GM19351 (cell line): Measurements from ENCODE around the gene SHH.

Experiments
- ATAC-seq: cut with Tn5 transposase; IDR thresholded peaks from one replicate; pipeline ENCODE4 v1.9.1; 2021; ENCODE audit warnings: mild to moderate bottlenecking, moderate library complexity; ENCODE audit not compliant: unreplicated experiment

SHH gene

GRCh38 chr7:155811895-155812761 lies at the start of gene SHH:
TSS of gene SHH (minus strand) at chr7:155812463. CDS start at chr7:155812122, 341 bp downstream.
- ATAC-seq: no peak

GRCh38 chr7:155861480-155861868 lies 49.2 kb upstream of the SHH start:
- ATAC-seq: no peak

DNA sequence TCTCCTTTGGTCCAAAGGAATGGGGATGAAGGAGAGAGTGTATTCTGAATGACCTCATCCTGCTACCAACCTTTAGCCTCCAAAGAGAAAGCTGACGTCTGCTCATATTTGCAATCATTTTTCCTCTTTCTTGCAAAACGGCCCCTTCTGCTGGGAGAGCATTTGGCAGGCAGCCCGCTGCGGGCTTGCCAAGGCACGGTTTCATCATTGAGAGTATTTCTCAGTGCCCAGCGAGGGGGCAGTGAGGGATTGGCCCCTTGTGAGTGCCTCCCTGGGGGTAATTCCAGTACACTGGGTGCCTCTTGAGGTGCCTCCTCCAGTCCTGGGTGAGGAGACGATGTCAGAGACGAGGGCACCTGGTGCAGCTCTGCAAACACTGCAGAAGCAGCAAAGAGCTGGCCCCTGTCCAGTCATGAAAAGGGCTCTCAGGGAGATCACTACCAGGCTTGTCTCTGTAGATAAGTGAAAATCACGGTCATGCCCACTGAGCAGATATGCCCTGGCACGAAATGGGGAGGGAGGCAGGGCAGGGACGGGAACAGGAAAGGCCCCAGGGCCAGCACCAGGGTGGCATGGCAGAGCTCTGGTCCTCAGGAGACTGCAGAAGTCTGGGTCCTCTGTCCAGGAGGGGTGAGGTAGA lies 48.7 kb upstream of the SHH start:
- ATAC-seq: no peak

- ATAC-seq: no peak
Measured at GRCh38 chr7:155860461-155860839, 48.2 kb upstream of the SHH start.

DNA sequence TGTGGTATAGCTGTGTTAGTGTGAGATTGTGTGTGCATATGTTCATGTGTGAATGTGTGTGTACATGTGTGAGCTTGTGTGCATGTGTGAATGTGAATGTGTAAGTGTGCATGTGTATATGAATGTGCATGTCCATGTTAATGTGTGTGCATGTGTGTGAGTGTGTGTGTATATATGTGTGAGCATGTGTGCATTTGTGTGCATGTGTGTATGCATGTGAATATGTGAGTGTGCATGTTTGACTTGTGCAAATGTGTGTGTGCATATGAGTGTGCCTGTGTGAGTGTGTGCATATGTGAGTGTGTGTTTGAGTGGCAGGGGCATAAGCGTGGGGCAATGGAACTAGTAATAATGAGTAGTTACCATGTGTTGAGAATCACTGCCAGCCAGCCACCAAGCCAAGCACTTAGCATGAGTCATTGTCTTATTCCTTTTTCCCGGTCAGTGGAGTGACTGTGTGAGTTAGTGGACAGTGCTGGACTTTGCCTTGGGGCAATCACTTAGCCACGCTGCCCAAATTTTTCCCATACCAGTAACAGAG lies 46.3 kb upstream of the SHH start:
- no peak for ATAC-seq

- ATAC-seq: no peak
Measured at GRCh38 chr7:155857141-155857540, 44.9 kb upstream of the SHH start.

- no peak for ATAC-seq
Measured at GRCh38 chr7:155856656-155857055, 44.4 kb upstream of the SHH start.

DNA sequence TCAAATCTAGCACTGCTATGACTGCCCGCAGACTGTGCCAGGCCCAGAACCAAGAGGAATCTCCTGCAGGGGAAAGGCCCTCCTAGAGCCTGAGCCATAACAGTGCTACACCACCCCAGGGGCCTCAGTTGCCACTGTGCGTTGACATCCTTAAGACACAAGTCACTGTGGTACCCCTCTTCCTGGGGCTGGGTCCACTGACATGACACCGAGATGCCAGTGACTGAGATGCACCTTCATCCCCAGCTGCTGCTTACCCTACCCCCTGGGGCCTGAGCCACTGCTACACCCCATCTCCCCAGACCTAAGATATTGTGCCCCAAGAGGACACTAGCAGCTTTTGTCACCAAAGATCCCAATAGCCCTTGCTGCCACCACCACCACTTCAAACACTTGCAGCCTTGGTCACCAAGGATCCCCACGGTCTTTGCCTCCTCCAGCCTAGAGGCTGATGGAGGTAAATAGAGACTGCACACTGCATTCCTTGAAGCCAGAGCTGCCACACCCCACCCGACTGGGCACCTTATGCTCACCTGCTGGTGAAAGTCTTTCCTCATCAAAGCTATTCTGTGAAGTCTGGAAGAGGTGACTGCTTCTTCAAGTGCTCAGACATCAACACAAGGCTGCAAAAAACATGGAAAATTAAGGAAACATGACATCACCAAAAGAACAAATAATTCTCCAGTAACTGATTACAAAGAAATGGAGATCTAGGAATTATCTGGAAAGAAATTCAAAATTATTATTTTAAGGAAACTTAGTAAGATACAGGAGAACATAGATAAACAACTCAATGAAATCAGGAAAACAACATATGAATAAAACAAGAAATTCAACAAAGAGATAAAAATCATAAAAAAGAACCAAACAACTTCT lies 40.4 kb upstream of the SHH start:
- no peak for ATAC-seq

DNA sequence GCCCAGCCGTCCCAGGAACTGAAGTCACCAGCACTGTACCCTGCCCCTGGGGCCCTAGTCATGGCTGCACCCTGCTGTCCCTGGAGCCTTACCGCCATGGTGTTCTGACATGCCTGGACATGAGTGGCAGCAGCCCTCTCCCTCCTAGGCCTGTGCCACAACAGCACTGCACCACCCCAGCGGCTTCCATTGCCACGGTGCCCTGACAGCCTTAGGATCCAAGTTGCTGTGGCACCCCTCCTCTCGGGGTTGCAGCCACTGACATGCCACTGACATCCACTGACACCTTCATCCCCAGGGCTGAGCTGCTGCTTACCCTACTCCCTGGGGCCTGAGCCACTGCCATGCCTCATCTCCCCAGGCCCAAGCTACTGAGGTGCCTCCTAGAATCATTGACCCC lies 39.6 kb upstream of the SHH start:
- ATAC-seq: no peak

GRCh38 chr7:155850766-155851678 lies 38.8 kb upstream of the SHH start:
- no peak for ATAC-seq

- ATAC-seq: no peak
Measured at GRCh38 chr7:155850001-155850436, 37.8 kb upstream of the SHH start.

GRCh38 chr7:155848691-155849669 lies 36.7 kb upstream of the SHH start:
- ATAC-seq: no peak

- ATAC-seq: no peak
Measured at GRCh38 chr7:155847821-155848435, 35.7 kb upstream of the SHH start.

DNA sequence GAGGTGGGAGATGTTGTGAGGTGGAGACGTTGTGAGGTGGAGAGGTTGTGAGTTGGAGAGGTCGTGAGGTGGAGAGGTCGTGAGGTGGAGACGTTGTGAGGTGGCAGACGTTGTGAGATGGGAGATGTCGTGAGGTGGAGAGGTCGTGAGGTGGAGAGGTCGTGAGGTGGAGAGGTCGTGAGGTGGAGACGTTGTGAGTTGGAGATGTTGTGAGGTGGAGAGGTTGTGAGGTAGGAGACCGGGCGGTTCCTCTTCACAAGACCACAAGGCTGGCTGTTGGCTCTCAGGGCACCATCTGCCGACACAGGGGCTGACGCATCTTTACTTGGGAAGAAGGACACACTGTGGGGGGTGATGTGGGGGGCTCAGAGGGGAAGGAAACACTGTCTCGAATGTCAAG lies 34.7 kb upstream of the SHH start:
- ATAC-seq: no peak

GRCh38 chr7:155846156-155846555 lies 33.9 kb upstream of the SHH start:
- no peak for ATAC-seq

DNA sequence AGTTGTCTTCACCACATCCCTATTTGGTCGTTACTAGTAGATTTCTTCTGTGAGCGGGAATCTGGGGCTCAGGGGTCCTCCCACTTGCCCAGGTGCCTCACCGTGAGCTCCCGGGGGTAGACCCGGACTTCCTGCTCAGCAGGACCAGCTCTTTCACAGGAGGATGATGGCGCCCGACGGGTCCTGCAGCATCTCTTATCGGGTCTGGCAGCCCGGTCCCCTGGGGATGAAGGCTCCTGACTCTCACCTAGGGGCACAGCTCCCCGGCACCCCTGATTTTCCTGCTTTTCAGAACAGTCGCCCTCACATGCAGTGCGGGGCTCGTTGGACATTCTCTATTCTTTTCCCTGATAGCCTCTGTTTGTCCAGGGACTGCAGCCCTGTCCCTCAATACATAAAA lies 33.0 kb upstream of the SHH start:
- ATAC-seq: no peak

DNA sequence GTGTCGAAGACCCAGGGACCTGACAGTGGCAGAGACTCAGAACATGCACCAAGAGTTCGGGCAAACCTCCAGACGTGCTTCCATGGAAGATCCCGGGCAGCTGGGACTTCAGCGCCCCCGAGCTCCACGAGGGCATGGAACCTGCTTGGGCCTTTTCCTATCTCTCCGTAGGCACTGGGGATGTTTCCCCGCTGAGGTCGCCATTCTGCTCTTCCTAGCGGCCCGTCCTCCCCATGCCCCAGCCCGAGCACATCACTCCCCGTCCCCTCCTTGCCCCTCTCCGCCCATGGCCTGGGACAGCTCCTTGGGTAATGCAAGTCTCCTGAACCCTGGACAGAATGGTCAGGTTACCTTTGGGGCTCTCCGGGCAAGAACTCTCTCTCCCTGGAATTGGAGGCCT lies 32.3 kb upstream of the SHH start:
- ATAC-seq: no peak

GRCh38 chr7:155844019-155844453 lies 31.8 kb upstream of the SHH start:
- ATAC-seq: no peak
